ENCODE data around the gene SF3B6.
A peak's percentile ranks its signal among the peaks of the same experiment; 100 is the strongest.
"Not testable (repeated sequence)": the region's sequence is repeated elsewhere in the genome, so short reads cannot be mapped to it uniquely, and the experiment has no call there.

The SF3B6 gene

GRCh38 chr2:24075915-24076848 is at the start of gene SF3B6:
Gene SF3B6, minus strand, starts transcription at chr2:24076326. Its CDS starts 97 bp downstream, at chr2:24076229.
- peak; percentile 98 for DNase-seq

GRCh38 chr2:24123922-24124580 is 47.9 kb upstream of the SF3B6 start:
- DNase-seq: no peak

GRCh38 chr2:24123195-24123921 is 47.2 kb upstream of the SF3B6 start, which contains the start of the genes FAM228B and PFN4:
Gene FAM228B, plus strand, starts transcription at chr2:24123469. Its CDS starts 893 bp downstream, at chr2:24124362.
Gene PFN4, minus strand, starts transcription at chr2:24123334. Its CDS starts 799 bp downstream, at chr2:24122535.
- DNase-seq: peak; percentile 81

- DNase-seq: no peak
Measured at GRCh38 chr2:24122366-24123194, 46.5 kb upstream of the SF3B6 start.

GRCh38 chr2:24121469-24121868 is 45.3 kb upstream of the SF3B6 start:
- DNase-seq: no peak

GRCh38 chr2:24121066-24121465 is 44.9 kb upstream of the SF3B6 start:
- no peak for DNase-seq

- no peak for DNase-seq
Measured at GRCh38 chr2:24117902-24118301, 41.8 kb upstream of the SF3B6 start.

- DNase-seq: no peak
Measured at GRCh38 chr2:24115057-24115456, 38.9 kb upstream of the SF3B6 start.

- DNase-seq: no peak
Measured at GRCh38 chr2:24111407-24111901, 35.3 kb upstream of the SF3B6 start.

GRCh38 chr2:24110660-24111303 is 34.7 kb upstream of the SF3B6 start:
- DNase-seq: no peak

GRCh38 chr2:24109431-24109830 is 33.3 kb upstream of the SF3B6 start:
- DNase-seq: not testable (repeated sequence)

GRCh38 chr2:24107336-24107735 is 31.2 kb upstream of the SF3B6 start:
- no peak for DNase-seq

GRCh38 chr2:24106786-24107185 is 30.7 kb upstream of the SF3B6 start:
- DNase-seq: no peak

GRCh38 chr2:24105816-24106215 is 29.7 kb upstream of the SF3B6 start:
- DNase-seq: no peak

- DNase-seq: no peak
Measured at GRCh38 chr2:24104906-24105305, 28.8 kb upstream of the SF3B6 start.

GRCh38 chr2:24104110-24104650 is 28.1 kb upstream of the SF3B6 start:
- DNase-seq: no peak

- no peak for DNase-seq
Measured at GRCh38 chr2:24102677-24103076, 26.6 kb upstream of the SF3B6 start.

- no peak for DNase-seq
Measured at GRCh38 chr2:24101992-24102391, 25.9 kb upstream of the SF3B6 start.

- not testable (repeated sequence) for DNase-seq
Measured at GRCh38 chr2:24100732-24101131, 24.6 kb upstream of the SF3B6 start.

GRCh38 chr2:24095171-24095677 is 19.1 kb upstream of the SF3B6 start:
- not testable (repeated sequence) for DNase-seq

- DNase-seq: not testable (repeated sequence)
Measured at GRCh38 chr2:24093270-24093669, 17.1 kb upstream of the SF3B6 start.

All from NK-92 treated with Interleukin-12 subunit alpha and Interleukin-12 subunit beta, amount 100 ng/mL, for 24 hours (cell line).